Measurements from ENCODE around the gene PALMD.

DNA sequence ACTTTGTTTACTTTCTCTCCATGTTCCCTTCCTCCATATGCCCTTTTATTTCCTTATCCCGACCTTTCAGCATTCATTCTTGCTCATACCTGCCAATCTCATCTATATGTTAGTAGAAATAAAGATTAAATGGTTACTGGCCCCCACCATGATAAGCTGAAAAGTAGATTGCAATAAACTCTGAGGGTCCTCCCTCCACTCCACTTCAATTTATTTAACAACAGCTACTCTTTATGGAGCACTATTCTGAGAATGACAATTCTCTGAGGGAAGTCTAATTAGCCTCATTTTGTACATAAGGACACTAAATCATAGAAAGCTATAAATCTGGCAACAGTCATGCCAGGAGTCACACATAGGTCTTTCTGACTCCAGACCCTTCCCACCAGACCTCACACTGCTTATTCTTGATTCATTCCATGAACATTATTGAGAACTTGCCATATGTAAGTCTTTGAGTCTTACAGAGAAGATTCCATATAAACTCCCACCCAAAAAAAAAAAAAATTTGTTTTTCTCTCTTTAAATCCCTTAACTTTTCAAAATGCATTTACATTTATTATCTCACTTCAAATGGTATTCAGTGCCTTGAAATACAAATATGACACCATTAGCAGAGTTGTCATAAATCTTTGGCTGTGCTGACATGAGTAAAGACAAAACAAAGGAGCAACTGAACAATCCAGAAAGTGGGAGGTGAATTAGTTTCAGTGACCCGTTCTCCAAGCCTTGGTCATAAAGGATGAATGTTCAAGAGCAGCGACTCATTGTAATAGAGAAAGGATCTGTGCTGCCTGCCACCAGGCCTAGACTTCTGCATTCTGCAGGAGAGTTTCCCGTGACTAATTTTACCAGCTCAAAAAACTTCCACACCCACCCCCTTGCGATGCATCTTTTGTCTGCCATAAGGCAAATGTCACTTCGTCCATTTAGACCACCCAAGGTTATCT, 28.5 kb downstream of the PALMD start:
- TF ChIP-seq RAD21 (IDR thresholded peaks at IDR 0.05 in 1 of 2, conservative IDR thresholded peaks at IDR 0.05 in 1 of 2; ENCODE audit: low read depth in 2 of 2, low read length in 2 of 2) (no peak), BRCA1 (IDR thresholded peaks at IDR 0.05; ENCODE audit: low read depth, low read length) (no peak), JUND (IDR thresholded peaks at IDR 0.05; ENCODE audit: low read length) (no peak), CREB1 (IDR thresholded peaks at IDR 0.05) (no peak), GABPA (IDR thresholded peaks at IDR 0.05; ENCODE audit: borderline replicate concordance, insufficient read depth, low read length) (no peak)
- TF ChIP-seq, protein P1, sequence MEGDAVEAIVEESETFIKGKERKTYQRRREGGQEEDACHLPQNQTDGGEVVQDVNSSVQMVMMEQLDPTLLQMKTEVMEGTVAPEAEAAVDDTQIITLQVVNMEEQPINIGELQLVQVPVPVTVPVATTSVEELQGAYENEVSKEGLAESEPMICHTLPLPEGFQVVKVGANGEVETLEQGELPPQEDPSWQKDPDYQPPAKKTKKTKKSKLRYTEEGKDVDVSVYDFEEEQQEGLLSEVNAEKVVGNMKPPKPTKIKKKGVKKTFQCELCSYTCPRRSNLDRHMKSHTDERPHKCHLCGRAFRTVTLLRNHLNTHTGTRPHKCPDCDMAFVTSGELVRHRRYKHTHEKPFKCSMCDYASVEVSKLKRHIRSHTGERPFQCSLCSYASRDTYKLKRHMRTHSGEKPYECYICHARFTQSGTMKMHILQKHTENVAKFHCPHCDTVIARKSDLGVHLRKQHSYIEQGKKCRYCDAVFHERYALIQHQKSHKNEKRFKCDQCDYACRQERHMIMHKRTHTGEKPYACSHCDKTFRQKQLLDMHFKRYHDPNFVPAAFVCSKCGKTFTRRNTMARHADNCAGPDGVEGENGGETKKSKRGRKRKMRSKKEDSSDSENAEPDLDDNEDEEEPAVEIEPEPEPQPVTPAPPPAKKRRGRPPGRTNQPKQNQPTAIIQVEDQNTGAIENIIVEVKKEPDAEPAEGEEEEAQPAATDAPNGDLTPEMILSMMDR (IDR thresholded peaks at IDR 0.05; ENCODE audit: control extremely low read depth in 1 of 3, insufficient read depth in 1 of 3, low read depth in 1 of 3, low read length in 3 of 3), result no peak
